ENCODE results near the gene TBX18. TPM values are rescaled to one million over a fixed set of nuclear protein-coding genes. Genes with fewer than 3 reads are reported as not detected.

Gene TBX18
- total RNA-seq, 1 donor from 2014 or later = 9.4 TPM

DNA sequence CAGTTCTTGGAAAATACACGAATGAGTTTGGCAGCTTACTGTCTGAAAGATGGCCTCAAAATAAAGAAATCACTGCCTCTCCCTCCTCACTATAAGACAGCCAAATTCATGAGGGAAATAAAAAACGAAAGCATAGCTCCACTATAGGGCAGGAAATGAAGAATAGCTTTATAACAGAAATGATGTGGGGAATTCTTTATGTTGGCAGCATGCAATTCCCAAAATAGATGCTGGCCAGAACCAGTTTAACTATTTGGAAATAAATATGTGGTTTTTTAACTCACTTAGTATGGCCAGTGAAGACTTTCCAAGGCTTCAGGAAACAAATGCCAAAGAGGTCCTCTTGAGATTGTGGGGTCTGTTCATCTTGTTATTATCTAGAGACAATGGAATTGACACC lies 100.5 kb downstream of the TBX18 start:
- Mint-ChIP-seq H3K9me3 (ENCODE audit: unreplicated experiment) (no peaks in the 10 kb centered on the region), H3K36me3 (ENCODE audit: low read depth, unreplicated experiment) (no peaks in the 10 kb centered on the region), H3K4me1 (ENCODE audit: unreplicated experiment) (peaks cover 10% of the 10 kb centered on the region), H3K27ac (ENCODE audit: unreplicated experiment) (no peak overlapping the region), H3K4me3 (ENCODE audit: unreplicated experiment) (no peak overlapping the region), H3K27me3 (ENCODE audit: unreplicated experiment) (no peaks in the 10 kb centered on the region)
- no peak for DNase-seq (ENCODE audit: low spot score)
- TF ChIP-seq CTCF (IDR thresholded peaks at IDR 0.05; ENCODE audit: unreplicated experiment) = no peak

DNA sequence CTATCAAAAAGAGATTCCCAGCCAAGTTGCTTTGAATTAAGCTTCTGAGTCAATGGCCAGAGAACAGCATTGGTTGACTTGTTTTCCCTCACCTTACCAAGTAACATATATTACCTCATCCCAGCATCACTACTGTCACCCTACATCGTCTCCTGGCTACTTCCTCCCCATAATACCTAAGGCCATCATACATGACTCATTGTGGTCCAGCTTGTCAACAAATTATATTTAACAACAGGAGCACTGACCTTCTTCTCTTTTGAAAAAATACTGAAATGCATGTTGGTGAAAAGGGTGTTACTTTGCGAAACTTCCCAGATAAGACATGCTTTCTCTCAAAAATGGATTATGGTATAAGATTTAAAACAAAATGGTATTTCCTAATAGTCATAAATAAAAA lies 106.9 kb downstream of the TBX18 start:
- H3K4me1 Mint-ChIP-seq (ENCODE audit: unreplicated experiment) = no peaks in the 10 kb centered on the region
- no peaks in the 10 kb centered on the region for H3K27me3 Mint-ChIP-seq (ENCODE audit: unreplicated experiment)
- no peak overlapping the region for H3K27ac Mint-ChIP-seq (ENCODE audit: unreplicated experiment)
- no peak for DNase-seq (ENCODE audit: low spot score)
- no peak overlapping the region for H3K4me3 Mint-ChIP-seq (ENCODE audit: unreplicated experiment)
- no peaks in the 10 kb centered on the region for H3K36me3 Mint-ChIP-seq (ENCODE audit: low read depth, unreplicated experiment)
- no peak for TF ChIP-seq CTCF (IDR thresholded peaks at IDR 0.05; ENCODE audit: unreplicated experiment)
- H3K9me3 Mint-ChIP-seq (ENCODE audit: unreplicated experiment) = no peaks in the 10 kb centered on the region

GRCh38 chr6:84657025-84657424 lies 107.4 kb downstream of the TBX18 start:
- Mint-ChIP-seq H3K27ac (ENCODE audit: unreplicated experiment) (no peak overlapping the region), H3K36me3 (ENCODE audit: low read depth, unreplicated experiment) (no peaks in the 10 kb centered on the region), H3K9me3 (ENCODE audit: unreplicated experiment) (no peaks in the 10 kb centered on the region), H3K27me3 (ENCODE audit: unreplicated experiment) (no peaks in the 10 kb centered on the region), H3K4me3 (ENCODE audit: unreplicated experiment) (no peak overlapping the region), H3K4me1 (ENCODE audit: unreplicated experiment) (no peaks in the 10 kb centered on the region)
- TF ChIP-seq CTCF (IDR thresholded peaks at IDR 0.05; ENCODE audit: unreplicated experiment) = no peak
- no peak for DNase-seq (ENCODE audit: low spot score)

DNA sequence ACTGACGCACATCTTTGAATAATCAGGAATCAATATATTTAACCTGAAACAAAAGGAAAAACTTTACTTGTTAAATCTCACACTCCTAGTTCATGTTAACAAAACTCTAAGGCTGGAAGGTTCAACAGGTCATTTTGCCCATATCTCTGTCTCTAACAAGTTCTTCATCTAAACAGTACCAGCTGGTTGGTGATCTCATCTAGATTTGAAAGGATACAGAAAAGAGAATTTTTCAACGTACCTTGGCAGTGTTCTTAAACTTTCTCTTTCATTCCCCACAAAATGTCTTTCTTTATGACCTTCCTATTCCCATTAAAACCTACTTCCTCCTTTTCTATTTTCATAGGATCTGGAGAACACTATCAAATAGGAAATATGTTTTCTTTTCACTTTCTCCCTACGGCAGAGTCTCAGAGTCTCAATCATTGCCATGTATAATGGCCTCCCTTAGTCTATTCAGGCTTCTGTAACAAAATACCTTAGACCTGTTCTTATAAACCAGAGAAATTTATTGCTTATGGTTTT lies 111.3 kb downstream of the TBX18 start:
- Mint-ChIP-seq H3K4me1 (ENCODE audit: unreplicated experiment) (no peaks in the 10 kb centered on the region), H3K27ac (ENCODE audit: unreplicated experiment) (no peak overlapping the region), H3K27me3 (ENCODE audit: unreplicated experiment) (peaks cover 3% of the 10 kb centered on the region), H3K4me3 (ENCODE audit: unreplicated experiment) (no peak overlapping the region), H3K9me3 (ENCODE audit: unreplicated experiment) (no peaks in the 10 kb centered on the region), H3K36me3 (ENCODE audit: low read depth, unreplicated experiment) (no peaks in the 10 kb centered on the region)
- no peak for DNase-seq (ENCODE audit: low spot score)
- TF ChIP-seq CTCF (IDR thresholded peaks at IDR 0.05; ENCODE audit: unreplicated experiment) = no peak

DNA sequence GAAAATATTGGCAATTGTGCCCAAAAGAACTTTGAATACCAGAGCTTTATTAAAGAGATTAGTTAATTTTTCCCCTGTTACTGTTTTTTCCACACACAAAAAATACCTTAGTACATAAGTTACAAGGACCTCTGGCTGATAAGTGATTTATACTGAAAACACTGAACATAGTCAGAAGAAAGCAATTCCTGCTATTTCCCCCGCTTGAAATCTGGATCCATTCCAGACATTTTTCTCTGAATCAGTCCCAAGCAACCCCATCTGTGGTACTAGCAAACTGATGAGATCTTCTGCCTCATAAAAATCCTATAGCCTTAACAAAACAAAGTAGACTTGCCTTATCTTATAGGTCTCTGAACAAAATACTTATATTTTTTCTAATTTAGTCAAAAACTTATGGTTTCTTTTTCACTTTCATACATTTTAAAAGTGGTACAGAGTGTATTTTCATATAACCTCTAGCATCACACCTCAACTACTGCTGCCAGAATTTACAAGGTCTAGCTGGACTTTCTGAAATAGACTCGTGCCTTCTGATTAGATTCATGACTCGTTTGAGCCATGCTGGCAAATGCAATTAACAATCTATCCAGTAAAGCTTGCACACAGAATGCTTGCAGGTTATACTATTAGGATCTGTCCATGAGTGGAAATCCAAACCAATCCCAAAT lies 111.9 kb downstream of the TBX18 start:
- Mint-ChIP-seq H3K27ac (ENCODE audit: unreplicated experiment) (no peak overlapping the region), H3K9me3 (ENCODE audit: unreplicated experiment) (no peaks in the 10 kb centered on the region), H3K36me3 (ENCODE audit: low read depth, unreplicated experiment) (no peaks in the 10 kb centered on the region), H3K4me3 (ENCODE audit: unreplicated experiment) (no peak overlapping the region), H3K4me1 (ENCODE audit: unreplicated experiment) (no peaks in the 10 kb centered on the region), H3K27me3 (ENCODE audit: unreplicated experiment) (peaks cover 3% of the 10 kb centered on the region)
- TF ChIP-seq CTCF (IDR thresholded peaks at IDR 0.05; ENCODE audit: unreplicated experiment) = no peak
- no peak for DNase-seq (ENCODE audit: low spot score)

All from endothelial cell (in vitro differentiated cells).